ENCODE results near the gene PNPLA3. TPM values are rescaled to one million over a fixed set of nuclear protein-coding genes. Genes with fewer than 3 reads are reported as not detected.

Gene PNPLA3
- total RNA-seq, 1 donor from 2014 or later = 5.9 TPM

GRCh38 chr22:43969021-43969878, 45.6 kb downstream of the PNPLA3 start:
- Mint-ChIP-seq H3K27me3 (no peaks in the 10 kb centered on the region), H3K27ac (no peak overlapping the region), H3K4me1 (ENCODE audit: unreplicated experiment) (no peaks in the 10 kb centered on the region), H3K36me3 (peaks cover 36% of the 10 kb centered on the region), H3K9me3 (no peaks in the 10 kb centered on the region), H3K4me3 (no peak overlapping the region)
- TF ChIP-seq CTCF (conservative IDR thresholded peaks at IDR 0.05) = no peak
- no peak for DNase-seq (ENCODE audit: extremely low spot score, unreplicated experiment)

GRCh38 chr22:43969989-43970755, 46.6 kb downstream of the PNPLA3 start:
- Mint-ChIP-seq H3K4me3 (no peak overlapping the region), H3K9me3 (no peaks in the 10 kb centered on the region), H3K4me1 (ENCODE audit: unreplicated experiment) (no peaks in the 10 kb centered on the region), H3K27me3 (no peaks in the 10 kb centered on the region), H3K36me3 (peaks cover 30% of the 10 kb centered on the region), H3K27ac (no peak overlapping the region)
- TF ChIP-seq CTCF (conservative IDR thresholded peaks at IDR 0.05) = no peak
- DNase-seq (ENCODE audit: extremely low spot score, unreplicated experiment) = no peak

GRCh38 chr22:43971112-43971511, 47.5 kb downstream of the PNPLA3 start:
- H3K4me1 Mint-ChIP-seq (ENCODE audit: unreplicated experiment) = no peaks in the 10 kb centered on the region
- no peak for TF ChIP-seq CTCF (conservative IDR thresholded peaks at IDR 0.05)
- no peak for DNase-seq (ENCODE audit: extremely low spot score, unreplicated experiment)
- no peak overlapping the region for H3K4me3 Mint-ChIP-seq
- H3K27ac Mint-ChIP-seq = no peak overlapping the region
- peaks cover 29% of the 10 kb centered on the region for H3K36me3 Mint-ChIP-seq
- no peaks in the 10 kb centered on the region for H3K27me3 Mint-ChIP-seq
- no peaks in the 10 kb centered on the region for H3K9me3 Mint-ChIP-seq

DNA sequence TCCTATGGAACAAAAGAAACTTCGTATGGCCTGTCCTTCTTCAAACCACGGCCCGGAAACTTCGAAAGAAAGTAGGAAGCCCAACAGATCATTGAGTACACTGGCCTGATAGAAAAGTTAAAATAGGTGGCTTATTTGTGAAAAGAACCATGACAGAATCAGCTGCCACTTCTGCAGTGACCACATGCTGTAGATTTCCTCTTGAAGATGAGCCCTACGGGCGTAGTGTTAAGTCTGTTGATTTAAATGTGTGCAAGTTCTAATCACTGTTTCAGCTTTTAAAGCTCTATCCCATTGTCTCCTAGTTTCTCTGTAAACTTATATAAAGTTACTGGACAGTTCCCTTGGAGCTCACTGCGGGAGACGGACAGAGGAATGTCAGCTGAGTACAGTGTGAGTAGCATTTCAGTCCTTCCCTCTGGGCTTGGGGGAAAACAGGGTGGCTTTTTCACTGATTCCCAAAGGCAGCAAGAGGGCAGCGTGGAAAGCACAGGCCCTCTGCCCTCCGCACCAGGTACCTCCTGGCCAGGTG, 49.4 kb downstream of the PNPLA3 start:
- DNase-seq (ENCODE audit: extremely low spot score, unreplicated experiment) = no peak
- Mint-ChIP-seq H3K9me3 (no peaks in the 10 kb centered on the region), H3K4me3 (no peak overlapping the region), H3K36me3 (peaks cover 22% of the 10 kb centered on the region), H3K27me3 (no peaks in the 10 kb centered on the region), H3K27ac (no peak overlapping the region), H3K4me1 (ENCODE audit: unreplicated experiment) (no peaks in the 10 kb centered on the region)
- TF ChIP-seq CTCF (conservative IDR thresholded peaks at IDR 0.05) = no peak

GRCh38 chr22:43974028-43974545, 50.5 kb downstream of the PNPLA3 start:
- Mint-ChIP-seq H3K27ac (no peak overlapping the region), H3K27me3 (no peaks in the 10 kb centered on the region), H3K4me1 (ENCODE audit: unreplicated experiment) (no peaks in the 10 kb centered on the region), H3K9me3 (no peaks in the 10 kb centered on the region), H3K36me3 (peaks cover 24% of the 10 kb centered on the region), H3K4me3 (no peak overlapping the region)
- TF ChIP-seq CTCF (conservative IDR thresholded peaks at IDR 0.05) = no peak
- DNase-seq (ENCODE audit: extremely low spot score, unreplicated experiment) = no peak
